Nephron progenitor cell (in vitro differentiated cells): ENCODE measurements around the gene KCNK16.

Experiments used
- DNase-seq: peaks from one replicate; pipeline ENCODE4 v3.0.0; 2021
- H3K27ac Mint-ChIP-seq: 2 replicates; pipeline ENCODE4 v1.8.0; 2021; ENCODE audit warnings: mild to moderate bottlenecking, moderate library complexity, mixed read lengths
- H3K27me3 Mint-ChIP-seq: 2 replicates; pipeline ENCODE4 v1.8.0; 2021; ENCODE audit warnings: mild to moderate bottlenecking, low read depth, mixed read lengths; ENCODE audit not compliant: poor library complexity
- H3K36me3 Mint-ChIP-seq: 2 replicates; pipeline ENCODE4 v1.8.0; 2021; ENCODE audit warnings: low read depth, mixed read lengths
- H3K4me1 Mint-ChIP-seq: 2 replicates; pipeline ENCODE4 v1.8.0; 2021; ENCODE audit warnings: mixed read lengths
- H3K4me3 Mint-ChIP-seq: 2 replicates; pipeline ENCODE4 v1.8.0; 2021; ENCODE audit warnings: mild to moderate bottlenecking, moderate library complexity, mixed read lengths
- H3K9me3 Mint-ChIP-seq: 2 replicates; pipeline ENCODE4 v1.8.0; 2021; ENCODE audit warnings: mild to moderate bottlenecking, moderate library complexity, mixed read lengths
- TF ChIP-seq, protein P1 (sequence below): fragments of 200-600 bp; sonication (generic); IDR thresholded peaks from 2 replicates; pipeline ENCODE4 v1.5.0; 2021; ENCODE audit warnings: antibody characterized with exemption

Gene KCNK16

DNA sequence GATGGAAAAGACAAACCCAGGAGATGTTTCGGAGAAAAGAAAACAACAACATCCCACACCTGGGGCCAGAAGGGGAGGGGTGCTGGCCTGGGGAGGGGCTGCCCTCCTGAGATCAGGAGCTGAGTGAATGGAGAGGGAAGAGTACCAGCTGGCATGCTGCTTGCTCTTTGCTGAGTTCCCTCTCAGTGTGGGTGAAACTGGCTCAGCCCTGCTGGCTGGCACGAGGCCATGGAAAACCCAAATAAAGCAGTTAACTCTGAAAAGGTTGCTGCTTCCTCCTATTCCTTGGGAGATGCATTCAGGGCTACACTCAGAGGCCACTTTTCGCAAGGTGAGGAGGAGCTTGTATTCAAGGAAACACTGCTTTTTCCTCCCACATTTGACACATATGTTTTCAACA is 8.0 kb upstream of the KCNK16 start:
- no peaks in the 10 kb centered on the region for H3K9me3 Mint-ChIP-seq
- H3K4me1 Mint-ChIP-seq, result peaks cover 26% of the 10 kb centered on the region
- no peak overlapping the region for H3K4me3 Mint-ChIP-seq
- no peak for DNase-seq
- no peak overlapping the region for H3K27ac Mint-ChIP-seq
- TF ChIP-seq, protein P1, sequence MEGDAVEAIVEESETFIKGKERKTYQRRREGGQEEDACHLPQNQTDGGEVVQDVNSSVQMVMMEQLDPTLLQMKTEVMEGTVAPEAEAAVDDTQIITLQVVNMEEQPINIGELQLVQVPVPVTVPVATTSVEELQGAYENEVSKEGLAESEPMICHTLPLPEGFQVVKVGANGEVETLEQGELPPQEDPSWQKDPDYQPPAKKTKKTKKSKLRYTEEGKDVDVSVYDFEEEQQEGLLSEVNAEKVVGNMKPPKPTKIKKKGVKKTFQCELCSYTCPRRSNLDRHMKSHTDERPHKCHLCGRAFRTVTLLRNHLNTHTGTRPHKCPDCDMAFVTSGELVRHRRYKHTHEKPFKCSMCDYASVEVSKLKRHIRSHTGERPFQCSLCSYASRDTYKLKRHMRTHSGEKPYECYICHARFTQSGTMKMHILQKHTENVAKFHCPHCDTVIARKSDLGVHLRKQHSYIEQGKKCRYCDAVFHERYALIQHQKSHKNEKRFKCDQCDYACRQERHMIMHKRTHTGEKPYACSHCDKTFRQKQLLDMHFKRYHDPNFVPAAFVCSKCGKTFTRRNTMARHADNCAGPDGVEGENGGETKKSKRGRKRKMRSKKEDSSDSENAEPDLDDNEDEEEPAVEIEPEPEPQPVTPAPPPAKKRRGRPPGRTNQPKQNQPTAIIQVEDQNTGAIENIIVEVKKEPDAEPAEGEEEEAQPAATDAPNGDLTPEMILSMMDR, result no peak
- H3K36me3 Mint-ChIP-seq, result no peaks in the 10 kb centered on the region
- H3K27me3 Mint-ChIP-seq, result peaks cover 60% of the 10 kb centered on the region

DNA sequence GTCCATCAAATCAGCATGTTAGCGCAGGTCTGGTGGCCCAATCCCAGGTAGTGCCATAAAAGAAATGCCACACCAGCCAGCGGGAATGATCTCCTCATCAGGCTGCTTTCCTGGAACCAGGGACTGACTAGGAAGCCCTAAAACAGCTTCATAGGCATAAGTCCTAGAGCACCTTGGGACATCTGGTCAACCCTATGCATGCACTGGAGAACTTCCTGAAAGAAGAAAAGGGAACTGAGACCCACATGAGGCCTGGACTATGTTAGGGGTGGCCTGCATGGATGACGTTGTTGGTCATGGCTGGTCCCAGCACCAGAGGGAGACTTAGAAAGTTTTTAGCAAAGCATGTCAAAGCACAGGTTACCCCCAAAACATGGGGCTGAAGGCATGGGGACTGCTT is 7.6 kb upstream of the KCNK16 start:
- Mint-ChIP-seq H3K27ac (no peak overlapping the region), H3K9me3 (no peaks in the 10 kb centered on the region), H3K4me1 (peaks cover 30% of the 10 kb centered on the region), H3K36me3 (no peaks in the 10 kb centered on the region), H3K4me3 (no peak overlapping the region), H3K27me3 (peaks cover 60% of the 10 kb centered on the region)
- TF ChIP-seq, protein P1, result no peak
- DNase-seq, result no peak

DNA sequence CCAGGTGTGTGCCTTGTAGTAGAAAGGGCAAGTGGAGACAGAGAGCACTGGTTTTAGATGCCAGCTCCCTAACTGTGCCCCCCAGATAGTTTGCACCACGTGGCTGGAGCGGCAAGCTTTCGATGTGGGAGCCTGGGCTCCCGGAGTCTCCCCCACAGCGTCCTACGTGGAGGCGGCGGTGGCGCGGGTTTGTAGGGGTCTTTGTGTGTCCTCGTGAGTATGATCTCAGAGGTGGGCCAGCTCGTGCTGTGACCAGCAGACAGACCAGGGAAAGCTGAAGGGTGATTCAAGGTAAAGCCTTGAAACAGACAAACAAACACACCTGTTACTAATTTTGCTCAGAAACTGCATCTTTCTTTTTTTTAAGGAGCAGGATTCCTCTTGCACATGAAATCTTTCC is 5.6 kb upstream of the KCNK16 start:
- Mint-ChIP-seq H3K36me3 (no peaks in the 10 kb centered on the region), H3K27me3 (peaks cover 64% of the 10 kb centered on the region), H3K4me3 (no peak overlapping the region), H3K4me1 (peaks cover 30% of the 10 kb centered on the region), H3K27ac (no peak overlapping the region), H3K9me3 (no peaks in the 10 kb centered on the region)
- TF ChIP-seq, protein P1, result no peak
- no peak for DNase-seq

DNA sequence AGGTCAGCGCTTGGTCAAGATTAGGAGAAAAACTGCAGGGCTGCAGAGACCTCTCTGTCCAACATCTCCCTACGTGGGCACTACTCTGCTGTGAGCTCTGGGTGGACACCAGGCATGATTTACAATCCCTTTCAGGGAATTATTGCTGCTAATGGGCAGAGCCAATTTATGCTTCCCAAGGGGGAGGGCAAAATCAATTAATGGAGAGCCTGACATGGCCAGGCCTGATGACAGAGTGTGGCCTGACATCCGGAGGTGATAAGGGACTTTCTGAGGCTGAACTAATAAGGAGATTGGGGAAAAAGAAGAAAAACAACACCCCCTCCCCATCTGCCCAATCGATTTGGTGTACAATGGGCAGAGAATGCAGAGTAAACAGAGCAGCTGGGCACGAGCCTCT is 5.0 kb upstream of the KCNK16 start:
- no peak for DNase-seq
- Mint-ChIP-seq H3K36me3 (no peaks in the 10 kb centered on the region), H3K27me3 (peaks cover 64% of the 10 kb centered on the region), H3K9me3 (no peaks in the 10 kb centered on the region), H3K4me3 (no peak overlapping the region), H3K27ac (no peak overlapping the region), H3K4me1 (peaks cover 30% of the 10 kb centered on the region)
- TF ChIP-seq, protein P1, result no peak

DNA sequence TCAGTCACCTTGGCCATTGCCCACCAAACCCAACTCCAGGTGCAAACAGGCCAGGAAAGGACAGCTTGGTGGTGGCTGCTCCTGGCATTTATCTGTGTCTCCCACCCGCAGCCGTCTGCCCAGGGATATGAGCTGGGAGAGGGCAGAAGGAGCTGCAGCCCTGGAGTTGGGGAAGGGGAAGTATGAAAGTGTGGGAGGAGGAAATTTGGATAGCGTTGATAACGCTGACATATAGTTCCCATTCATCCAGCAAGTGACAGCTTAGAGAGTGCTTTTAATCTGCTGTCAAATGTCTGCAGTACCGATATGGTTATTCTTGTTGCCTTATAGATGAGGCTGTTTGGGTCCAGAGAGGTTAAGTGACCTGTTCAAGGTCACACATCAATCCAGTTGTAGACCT is 741 bp downstream of the KCNK16 start:
- H3K9me3 Mint-ChIP-seq, result no peaks in the 10 kb centered on the region

DNA sequence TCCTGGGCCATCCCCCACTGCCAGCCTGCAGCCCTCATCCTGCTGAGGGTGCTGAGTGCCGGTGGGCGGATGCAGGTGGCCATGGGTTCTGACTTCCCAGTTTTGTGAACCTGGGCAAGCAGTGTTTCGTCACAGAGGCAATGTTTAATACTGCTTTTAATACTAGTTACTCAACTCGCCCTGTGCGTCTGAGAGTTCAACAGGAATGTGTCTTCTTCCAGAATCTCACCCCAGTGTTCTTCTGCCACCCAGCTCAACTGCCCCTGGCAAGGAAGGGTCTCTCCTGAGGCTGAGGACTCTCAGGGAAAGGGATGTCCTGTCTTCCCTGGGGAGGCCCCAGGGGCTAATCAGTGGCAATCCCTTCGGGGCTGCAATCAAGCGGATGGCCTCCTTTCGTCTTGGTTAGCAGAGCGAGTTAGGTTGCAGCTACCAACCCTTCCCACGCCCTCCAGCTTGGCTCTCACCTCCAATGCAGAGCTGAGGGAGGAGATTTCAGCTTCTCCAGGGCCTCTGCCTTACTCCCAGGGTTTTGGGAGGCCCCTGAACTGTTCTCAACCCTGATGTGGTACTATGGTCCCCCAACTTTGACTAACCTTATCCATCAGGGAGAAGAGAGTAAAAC is 2.0 kb downstream of the KCNK16 start:
- H3K36me3 Mint-ChIP-seq, result no peaks in the 10 kb centered on the region
- TF ChIP-seq, protein P1, result no peak
- no peaks in the 10 kb centered on the region for H3K9me3 Mint-ChIP-seq
- peaks cover 11% of the 10 kb centered on the region for H3K4me1 Mint-ChIP-seq
- H3K27ac Mint-ChIP-seq, result no peak overlapping the region
- no peak overlapping the region for H3K4me3 Mint-ChIP-seq
- no peak for DNase-seq
- peaks cover 64% of the 10 kb centered on the region for H3K27me3 Mint-ChIP-seq

More for the DNA sequence above, 741 bp downstream of the KCNK16 start:
- no peaks in the 10 kb centered on the region for H3K36me3 Mint-ChIP-seq
- TF ChIP-seq, protein P1, result no peak
- no peak for DNase-seq
- peaks cover 17% of the 10 kb centered on the region for H3K4me1 Mint-ChIP-seq
- H3K4me3 Mint-ChIP-seq, result no peak overlapping the region
- H3K27me3 Mint-ChIP-seq, result peaks cover 63% of the 10 kb centered on the region
- H3K27ac Mint-ChIP-seq, result no peak overlapping the region
